ENCODE results near the gene IKBKE.

Gene IKBKE

DNA sequence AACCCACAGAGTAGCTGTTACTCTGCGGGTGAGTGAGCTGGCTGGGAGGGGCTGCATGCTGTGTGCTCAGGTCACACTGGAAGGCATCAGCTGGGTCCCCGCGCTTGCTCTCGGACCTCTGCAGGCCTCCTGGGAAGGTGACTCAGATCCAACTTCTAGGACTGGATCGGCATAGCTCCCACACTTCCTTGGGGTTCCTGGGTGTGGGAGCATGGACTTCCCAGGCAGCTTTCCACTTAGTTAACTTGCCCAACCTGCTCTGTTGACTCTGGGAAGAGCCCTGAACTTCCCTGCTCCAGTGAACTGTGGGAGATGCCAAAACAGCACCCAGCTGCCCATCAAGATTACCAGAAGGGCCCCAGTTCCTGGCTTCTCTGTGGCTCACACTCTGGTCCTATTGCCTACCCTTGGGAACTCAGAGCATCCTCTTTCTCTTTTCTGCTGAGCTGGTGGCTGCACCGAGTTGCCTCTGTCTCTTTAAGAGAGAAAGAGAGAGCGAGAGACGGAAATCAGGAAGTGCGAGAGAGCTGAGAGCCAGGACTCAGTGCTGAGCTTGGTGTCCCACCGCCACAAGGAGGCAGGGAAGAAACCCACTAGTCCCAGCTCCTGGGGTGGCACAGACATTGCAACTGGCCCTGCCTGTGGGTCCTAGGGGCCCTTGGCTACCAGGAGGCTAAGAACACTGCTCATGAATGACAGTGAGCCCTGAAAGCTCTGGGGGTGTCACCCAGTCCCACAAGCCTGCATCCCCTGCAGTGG lies at the start of gene IKBKE:
Gene IKBKE (plus strand): TSS at position 544 of the 759 bp plus-strand sequence. CDS start 2,752 bp downstream, outside the sequence.
- DNase-seq (ENCODE audit: low spot score), result peak; percentile 86

GRCh38 chr1:206421616-206422340 lies 48.5 kb upstream of the IKBKE start:
- DNase-seq (ENCODE audit: low spot score), result no peak

- no peak for DNase-seq (ENCODE audit: low spot score)
Measured at GRCh38 chr1:206422525-206422924, 47.8 kb upstream of the IKBKE start.

DNA sequence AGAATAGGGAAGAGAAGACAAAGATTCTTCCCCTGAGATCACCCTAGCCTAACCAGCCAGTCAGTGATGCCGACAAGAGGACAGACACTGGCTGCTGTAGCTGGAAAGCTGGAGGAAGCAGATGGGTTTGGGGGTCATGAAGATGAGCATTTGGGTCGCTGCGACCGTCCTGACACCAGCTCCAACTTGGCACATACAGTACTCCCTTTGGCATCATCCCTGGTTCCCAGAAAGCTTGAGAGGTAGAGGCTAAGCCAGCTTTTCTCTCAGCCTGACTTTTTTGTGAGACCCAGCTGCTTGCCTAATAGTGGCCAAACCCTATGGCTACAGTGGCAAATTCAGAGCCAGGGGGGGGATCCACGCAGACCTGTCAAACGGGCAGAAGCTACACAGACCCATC lies 43.0 kb upstream of the IKBKE start:
- DNase-seq (ENCODE audit: low spot score), result no peak

- DNase-seq (ENCODE audit: low spot score), result no peak
Measured at GRCh38 chr1:206429421-206429820, 40.9 kb upstream of the IKBKE start.

DNA sequence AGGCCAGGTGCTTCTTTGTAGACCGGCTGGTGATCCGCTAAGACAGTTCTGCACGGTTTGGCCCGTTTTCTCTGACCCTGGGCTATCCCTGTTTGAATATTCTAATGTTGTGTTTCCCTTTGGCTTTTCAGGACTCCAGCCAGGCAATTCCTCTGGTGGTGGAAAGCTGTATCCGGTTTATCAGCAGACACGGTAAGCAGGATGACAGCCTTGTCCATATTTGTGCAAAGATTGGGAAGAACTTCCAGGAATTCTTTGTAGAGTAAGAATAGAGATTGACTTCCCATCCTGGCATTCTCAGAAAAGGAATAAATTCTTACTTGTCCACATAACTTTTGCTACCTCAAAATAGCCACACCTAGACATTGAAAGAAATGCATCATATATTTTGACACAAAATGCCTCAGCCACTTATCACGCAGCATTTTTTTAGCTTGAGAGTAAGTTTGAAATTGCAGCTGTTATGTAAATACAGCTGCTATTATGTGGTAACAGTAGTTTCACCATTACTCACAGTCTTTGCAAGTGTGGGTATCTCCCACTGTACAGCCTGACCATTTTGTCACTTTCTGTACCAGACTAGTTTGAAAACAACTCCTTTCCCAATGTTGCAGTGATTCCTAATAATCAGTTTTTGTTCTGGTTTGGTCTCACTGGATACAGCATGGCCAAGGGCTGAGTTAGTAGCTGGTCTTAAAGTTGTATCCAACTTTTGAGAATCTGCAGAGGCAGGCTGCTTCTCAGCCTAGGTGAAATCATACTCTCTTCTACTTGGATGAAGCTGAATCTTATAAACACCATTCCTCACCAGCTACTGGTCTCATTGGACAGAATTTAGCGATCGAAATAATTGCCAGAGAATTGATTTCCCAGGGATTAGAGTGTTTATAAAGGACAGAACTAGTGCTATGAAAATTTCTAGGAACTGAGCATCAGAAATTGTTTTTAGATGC lies 40.0 kb upstream of the IKBKE start:
- no peak for DNase-seq (ENCODE audit: low spot score)

- peak; percentile 30 for DNase-seq (ENCODE audit: low spot score)
Measured at GRCh38 chr1:206435445-206435844, 34.8 kb upstream of the IKBKE start.

DNA sequence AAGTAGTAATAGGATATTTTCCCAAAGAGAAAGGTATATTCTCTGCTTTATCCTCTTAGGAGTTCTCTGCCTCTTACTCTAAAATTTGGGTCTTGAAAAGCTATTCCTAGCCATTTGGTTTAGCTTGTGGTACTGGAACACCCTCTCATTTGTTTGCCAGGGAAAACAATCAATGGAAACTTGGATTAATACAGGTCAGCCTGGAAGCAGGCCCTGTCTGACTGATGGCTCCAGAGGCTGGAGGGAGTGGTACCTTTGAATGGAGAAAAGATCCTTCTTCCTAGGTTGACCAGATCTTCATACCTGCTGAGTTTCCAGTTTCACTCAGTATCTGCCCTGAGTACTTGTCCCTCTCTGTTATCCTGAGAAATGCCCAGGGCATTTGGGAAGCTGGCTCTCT lies 31.7 kb upstream of the IKBKE start:
- no peak for DNase-seq (ENCODE audit: low spot score)

GRCh38 chr1:206439205-206439604 lies 31.1 kb upstream of the IKBKE start:
- DNase-seq (ENCODE audit: low spot score), result no peak

DNA sequence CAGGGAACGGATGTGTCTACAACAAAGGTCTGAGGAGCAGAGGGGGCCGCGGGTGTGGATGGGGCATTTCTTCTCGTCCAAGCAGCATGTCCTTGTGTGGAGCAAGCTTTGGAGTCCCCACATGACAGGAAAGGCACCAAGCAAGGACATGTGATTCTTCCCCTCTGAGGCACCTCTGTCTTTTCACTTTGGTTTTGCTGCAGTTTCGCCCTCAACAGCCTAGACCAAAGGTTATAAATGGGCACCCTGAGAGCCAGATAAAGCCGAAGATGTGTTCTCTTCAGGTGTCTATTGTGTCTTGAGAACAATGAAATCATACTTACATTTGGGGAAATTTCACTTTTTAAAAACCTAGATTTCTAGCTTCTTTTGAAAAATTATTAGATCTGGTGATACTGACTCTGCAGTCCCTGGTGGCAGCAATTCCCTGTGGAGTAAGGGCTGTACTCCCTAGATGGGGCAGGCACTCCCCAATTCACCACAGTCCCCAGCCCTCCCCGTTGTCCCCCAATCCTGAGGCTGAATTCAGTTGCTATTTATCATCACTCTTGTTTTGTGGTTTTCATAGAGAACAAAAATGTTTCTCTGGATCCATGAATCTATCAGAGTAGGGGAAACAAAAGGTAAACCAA lies 28.8 kb upstream of the IKBKE start:
- no peak for DNase-seq (ENCODE audit: low spot score)

DNA sequence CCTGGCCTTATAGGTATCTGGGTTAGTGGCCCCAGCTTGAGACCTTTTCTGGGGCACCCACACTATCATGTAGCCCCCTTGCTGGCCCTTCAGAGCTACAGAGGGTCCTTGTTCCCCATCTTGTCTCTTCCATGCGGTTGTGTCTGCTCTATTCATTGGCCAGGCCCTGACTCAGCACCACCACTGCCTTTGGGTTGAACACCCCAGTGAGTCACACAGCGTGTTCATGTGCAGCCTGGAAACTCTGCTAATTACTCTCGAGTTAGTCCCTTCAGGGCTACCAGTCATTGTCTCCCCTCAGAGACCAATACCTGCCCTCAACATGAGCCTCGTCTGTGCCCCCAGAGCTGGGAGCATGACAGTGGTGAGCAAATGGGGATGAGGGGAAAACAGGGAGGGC lies 28.2 kb upstream of the IKBKE start:
- DNase-seq (ENCODE audit: low spot score), result peak; percentile 51

DNA sequence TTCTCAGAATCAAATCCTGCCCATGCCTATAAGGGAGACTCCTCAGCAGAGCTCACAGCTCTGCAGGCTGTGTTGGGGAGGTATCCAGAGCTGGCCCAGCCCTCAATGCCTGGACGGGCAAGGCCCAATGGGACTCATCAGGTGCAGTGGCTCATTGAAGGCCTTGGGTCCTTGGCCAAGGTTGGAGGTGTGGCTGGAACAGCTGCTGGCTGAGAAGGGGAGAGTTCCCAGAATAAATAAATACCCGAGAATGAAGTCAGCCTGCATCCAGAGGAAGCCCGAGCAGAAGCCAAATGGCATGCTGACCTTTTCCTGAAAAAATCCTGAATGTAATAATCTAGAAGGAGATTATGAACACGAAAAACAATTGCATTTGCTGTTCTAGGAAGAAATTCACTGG lies 25.2 kb upstream of the IKBKE start:
- DNase-seq (ENCODE audit: low spot score), result no peak

DNA sequence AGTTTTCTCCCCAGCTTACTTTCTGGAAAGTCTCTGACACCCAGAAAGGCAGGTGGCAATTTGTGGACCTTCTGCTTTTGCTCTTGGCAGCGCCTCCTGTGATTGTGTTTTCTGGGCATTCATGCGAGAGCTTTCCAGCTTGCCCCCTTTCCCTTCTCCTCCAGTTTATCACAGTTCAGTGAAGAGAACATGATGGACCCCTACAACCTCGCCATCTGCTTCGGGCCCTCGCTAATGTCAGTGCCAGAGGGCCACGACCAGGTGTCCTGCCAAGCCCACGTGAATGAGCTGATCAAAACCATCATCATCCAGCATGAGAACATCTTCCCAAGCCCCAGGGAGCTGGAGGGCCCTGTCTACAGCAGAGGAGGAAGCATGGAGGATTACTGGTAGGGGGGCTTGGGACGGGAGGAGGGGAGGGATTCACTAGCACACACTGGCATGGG lies 24.3 kb upstream of the IKBKE start:
- DNase-seq (ENCODE audit: low spot score), result no peak

- no peak for DNase-seq (ENCODE audit: low spot score)
Measured at GRCh38 chr1:206446688-206447421, 23.4 kb upstream of the IKBKE start.

- no peak for DNase-seq (ENCODE audit: low spot score)
Measured at GRCh38 chr1:206447422-206447765, 22.9 kb upstream of the IKBKE start.

DNA sequence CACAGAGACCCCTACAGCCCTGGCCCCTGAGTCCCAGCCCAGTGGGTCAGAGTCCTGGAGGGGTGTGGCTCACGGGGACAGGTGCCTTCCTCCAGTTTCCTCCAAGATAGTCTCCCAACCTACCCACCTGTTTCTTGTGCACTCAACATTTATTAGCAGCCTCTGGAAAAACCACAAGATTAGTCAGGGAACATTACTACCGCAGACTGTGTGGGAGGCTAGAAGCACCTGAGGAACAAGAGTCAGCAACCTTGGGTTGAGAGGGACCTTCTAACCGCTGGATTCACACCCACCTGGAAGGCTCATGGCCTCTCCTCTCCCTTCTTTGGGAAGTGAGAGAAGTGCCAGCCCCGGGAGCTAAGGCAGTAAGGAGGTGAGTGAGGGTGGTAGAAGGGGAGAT lies 22.5 kb upstream of the IKBKE start:
- DNase-seq (ENCODE audit: low spot score), result no peak

DNA sequence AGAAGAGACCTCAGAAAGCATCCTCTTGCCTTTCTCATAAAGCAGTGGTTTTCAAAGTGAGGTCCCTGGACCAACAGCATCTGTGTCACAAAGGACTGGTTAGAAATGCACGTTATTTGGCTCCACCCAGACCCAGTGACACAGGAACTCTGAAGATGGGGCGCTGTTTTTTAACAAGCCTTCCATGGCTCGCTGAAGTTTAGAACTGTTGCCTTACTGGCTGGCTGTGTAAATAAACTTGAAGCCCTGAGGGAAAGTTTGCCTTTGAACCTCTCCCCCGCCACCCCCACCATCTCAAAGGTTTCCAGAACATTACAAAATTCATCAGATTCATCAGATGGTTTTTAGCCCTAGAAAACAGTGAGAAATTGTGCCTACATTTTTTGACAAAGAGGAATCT lies 21.8 kb upstream of the IKBKE start:
- DNase-seq (ENCODE audit: low spot score), result no peak

GRCh38 chr1:206449565-206449964 lies 20.7 kb upstream of the IKBKE start:
- no peak for DNase-seq (ENCODE audit: low spot score)

DNA sequence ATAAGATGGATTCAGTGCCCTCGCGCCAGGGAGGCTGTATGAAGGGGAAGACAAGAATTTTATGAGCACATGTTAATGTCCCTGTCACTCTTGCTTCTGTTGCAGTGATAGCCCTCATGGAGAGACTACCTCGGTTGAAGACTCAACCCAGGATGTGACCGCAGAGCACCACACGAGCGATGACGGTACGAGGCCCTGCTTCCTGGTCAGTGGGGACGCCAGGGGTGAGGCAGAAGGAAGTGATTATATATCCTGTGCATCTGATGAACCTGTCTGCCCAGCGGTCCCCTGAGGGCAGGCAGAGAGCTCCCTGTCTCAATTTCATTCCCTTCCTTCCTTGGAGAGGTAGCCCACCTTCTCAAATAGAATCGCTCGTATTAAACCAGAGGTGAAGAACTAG lies 20.0 kb upstream of the IKBKE start:
- no peak for DNase-seq (ENCODE audit: low spot score)

DNA sequence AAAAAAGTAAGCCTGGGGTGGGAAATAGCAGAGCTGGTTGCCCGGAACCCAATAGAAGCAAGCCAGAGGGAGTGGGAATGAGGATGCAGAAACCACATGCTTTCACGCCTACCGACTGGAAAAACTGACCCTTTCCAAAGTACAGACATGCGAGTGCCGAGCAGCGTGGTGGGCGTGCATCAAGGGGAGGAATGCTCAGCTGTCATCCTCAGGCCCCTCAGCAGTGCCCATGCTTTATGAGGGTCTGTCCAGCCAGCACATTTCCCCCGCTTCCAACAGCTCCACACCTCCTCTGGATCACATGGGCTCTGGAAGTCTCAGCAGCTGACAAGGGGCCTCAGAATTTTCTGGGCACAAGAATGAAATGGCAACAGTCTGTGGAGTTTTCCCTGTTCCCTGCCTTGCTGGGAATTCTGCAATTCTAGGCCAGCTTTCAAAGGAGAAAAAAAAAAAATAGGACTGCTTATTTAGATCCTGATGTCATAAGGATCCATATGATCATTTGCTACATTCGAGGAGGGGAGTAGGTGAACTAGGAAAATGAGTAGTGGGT lies 19.1 kb upstream of the IKBKE start:
- DNase-seq (ENCODE audit: low spot score), result no peak

DNA sequence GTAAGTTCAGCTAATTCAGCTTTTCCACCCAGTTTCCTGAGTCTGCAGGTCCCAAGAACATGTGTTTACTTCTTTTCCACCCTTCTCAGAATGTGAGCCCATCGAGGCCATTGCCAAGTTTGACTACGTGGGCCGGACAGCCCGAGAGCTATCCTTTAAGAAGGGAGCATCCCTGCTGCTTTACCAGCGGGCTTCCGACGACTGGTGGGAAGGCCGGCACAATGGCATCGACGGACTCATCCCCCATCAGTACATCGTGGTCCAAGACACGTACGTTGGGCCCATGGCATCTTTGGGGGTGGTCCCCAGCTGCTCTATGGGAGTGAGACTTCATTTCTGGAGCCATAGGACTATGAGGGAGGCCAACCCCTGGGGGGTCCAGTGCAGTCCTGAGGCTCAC lies 17.2 kb upstream of the IKBKE start:
- DNase-seq (ENCODE audit: low spot score), result no peak

Measured in RKO (cell line).